GDM1 (cell line): ENCODE results near the gene DCTD.

Source experiments
- DNase-seq: peaks from one replicate; lab custom pipeline; 2025; lab: John Stamatoyannopoulos, UW

Gene DCTD

DNA sequence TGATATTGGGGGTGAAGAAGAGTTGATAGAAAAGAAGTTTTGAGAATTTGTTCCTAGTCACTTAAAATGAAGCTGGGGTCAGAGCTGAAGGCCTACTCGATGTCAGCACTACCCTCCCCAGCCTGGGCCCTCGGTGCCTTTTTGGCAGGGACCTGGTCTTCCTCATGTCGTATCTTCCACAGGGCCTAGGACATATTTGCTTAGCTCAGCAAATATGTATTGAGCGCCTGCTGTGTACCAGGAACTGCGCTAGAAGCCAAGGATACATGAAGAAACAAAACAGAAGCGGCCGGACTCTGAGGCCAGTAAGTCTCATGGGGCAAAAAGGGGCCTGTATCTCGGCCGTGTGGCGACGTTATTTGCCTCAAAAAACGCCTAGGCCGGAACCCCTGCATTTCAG is 44.3 kb downstream of the DCTD start:
- DNase-seq, result no peak

- DNase-seq, result no peak
These were observed 45.6 kb downstream of the DCTD start for GRCh38 chr4:182871616-182872015.

DNA sequence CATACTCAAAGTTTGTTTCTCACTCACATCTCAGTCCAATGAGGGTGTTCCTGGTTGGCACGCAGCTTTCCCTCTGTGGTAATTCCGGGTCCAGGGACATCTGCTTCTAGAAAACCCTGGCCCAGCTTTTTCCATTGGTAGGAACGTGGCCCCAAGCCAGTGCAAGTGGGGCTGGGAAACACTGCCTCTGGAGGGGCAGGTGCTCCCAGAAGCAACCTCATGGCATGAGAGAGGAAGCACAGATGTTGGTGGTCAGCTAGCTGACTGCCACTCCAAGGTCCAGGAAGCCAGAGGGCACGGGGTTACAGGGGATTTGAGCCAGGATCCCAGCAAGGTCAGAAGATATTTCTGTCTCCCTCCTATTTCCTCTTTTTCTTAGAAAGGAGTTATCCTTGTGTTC is 47.5 kb downstream of the DCTD start:
- DNase-seq, result no peak

DNA sequence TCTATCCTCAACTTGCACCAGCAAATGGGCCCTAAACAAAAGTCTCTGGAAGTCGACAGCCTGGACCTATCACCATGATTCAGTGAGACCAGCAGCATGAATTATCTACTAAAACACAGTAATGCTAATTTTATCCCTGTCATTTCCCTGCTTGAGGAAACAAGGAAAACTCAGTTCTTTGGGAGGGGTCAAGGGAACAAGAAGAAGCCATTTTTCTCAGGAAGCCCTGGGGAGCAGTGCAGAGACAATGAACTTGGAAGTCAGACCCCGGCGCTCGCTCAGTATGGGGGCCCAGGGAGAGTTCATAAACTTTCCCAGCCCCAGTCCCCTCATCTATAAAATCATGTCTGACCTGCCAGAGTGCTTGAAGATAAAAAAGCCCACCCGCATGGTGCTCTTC is 50.4 kb downstream of the DCTD start:
- DNase-seq, result no peak

DNA sequence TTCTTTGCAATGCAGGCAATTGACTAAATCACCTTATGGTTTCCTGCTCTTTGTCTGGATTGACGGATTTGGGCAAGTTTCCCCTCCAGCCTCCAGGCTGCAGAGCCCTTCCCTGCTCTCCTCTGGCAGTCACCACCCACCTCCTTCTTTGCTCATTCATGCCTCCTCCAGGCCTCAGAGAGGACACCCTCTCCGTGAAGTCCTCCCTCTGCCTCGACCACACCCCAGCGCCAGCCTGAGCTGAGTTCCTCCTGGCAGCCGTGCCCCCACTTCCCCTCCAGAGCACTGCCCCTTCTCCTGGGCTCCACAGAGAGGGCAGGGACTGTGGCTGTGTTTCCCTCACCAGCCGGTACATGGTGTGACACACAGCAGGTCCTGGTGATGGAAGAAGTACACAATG is 53.7 kb downstream of the DCTD start:
- no peak for DNase-seq

DNA sequence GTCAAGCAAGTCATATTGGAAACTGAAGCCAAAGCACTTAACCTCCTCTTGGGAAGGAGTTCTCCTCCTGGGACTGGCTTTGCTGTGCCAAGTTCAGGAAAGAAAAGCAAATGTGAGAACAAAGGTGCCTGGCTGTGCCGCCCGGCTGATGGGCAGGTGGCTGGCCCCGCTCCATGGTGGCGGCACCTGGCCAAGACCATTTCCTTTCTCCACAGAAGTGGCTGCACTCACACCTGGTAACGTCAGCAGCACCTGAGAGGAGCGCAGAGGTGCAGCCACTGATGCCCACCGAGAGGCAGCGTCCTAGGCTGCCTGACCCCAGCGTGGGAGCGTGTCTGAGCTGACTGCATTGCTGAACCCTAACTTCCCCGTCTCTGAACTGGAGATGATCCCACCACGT is 54.3 kb downstream of the DCTD start:
- no peak for DNase-seq

- no peak for DNase-seq
These were observed 54.9 kb downstream of the DCTD start for GRCh38 chr4:182862141-182862875.

DNA sequence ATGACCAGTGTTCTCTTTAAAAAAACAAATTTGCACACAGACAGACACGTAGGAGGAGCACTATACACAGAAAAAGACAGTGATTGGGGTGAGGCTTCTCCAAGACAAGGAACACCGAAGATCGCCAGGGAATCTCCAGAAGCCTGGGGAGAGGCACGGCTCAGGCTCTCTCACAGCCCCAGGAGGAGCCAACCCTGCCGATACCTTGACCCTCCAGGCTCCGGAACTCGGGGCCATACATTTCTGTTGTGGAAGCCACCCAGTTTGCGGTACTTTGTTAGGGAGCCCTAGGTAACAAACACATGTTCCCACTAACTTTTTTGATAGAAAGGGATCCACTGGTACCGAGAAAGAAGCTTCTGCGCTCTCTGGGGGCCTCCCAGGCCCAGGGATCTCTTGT is 55.8 kb downstream of the DCTD start:
- no peak for DNase-seq

GRCh38 chr4:182859730-182860129 is 57.5 kb downstream of the DCTD start:
- DNase-seq, result no peak

DNA sequence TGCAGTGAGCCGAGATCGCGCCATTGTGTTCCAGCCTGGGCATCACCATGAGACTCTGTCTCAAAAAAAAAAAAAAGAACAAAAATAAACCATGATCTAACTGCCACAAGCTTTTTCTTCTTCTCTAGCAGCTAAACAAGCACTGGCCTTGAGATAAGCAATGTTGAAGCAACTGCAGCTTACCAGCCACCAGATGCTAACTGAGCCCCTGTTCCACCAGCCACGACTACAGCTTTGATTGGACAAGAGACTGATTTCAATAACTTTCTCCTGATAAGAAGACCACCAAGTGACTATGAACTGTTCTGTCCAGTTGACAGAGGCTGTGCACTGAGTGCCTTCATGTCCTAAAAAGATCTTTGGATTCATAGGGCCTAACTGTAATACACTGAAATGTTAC is 58.5 kb downstream of the DCTD start:
- no peak for DNase-seq

DNA sequence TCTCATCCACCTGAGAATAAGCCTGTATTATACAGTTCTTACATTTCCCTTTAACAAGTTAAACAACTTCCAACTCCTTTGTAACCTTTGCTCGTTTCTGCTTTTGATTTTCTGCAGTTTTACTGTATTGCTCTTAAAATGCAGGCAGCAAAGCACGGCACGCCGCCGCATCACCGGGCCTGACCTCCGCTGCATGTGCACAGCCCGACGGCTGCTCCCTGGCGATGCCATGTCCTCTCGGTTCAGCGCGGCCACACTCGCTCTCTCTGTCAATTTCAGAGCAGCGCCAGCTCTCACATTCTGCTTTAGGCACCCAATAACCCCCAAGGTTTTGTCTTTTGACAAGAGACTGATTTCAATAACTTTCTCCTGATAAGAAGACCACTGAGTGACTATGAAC is 60.3 kb downstream of the DCTD start:
- no peak for DNase-seq

- no peak for DNase-seq
These were observed 61.3 kb downstream of the DCTD start for GRCh38 chr4:182855877-182856276.

DNA sequence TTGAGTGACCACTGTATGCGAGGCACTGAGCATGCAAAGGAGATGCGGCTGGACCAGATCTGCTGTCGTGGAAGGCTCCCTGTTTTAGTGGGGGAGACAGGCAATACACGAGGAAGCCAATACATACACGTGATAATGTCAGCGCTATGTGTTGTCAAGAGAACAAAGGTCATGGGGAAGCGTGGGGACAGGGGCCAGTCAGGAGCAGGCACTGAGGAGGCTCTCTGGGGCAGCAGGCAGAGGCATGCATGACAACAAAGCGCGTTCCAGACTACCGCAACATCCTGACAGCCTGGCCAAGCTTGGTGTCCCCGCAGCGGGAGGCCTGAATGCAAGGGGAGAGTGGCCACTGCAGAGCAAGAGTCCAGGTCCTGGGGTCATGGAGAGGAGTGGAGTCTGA is 61.9 kb downstream of the DCTD start:
- DNase-seq, result no peak

DNA sequence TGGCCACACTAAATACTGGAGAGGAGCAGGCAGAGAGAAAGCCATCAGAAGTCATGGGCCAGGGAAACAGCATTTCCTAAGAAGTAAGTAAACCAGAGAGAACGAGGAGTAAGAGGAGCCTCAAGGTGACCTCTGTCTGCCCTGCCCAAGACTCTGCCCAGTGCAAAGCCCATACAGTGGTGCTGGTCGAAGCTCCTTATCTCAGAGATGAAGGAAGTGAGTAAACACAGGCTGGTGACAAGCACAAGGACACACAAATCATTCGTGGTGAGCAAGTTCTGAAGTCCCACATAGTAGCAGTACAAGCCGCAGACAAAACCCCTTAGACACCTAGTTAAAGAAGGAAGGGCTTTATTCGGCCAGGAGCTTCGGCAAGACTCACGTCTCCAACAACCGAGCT is 62.7 kb downstream of the DCTD start:
- DNase-seq, result no peak

DNA sequence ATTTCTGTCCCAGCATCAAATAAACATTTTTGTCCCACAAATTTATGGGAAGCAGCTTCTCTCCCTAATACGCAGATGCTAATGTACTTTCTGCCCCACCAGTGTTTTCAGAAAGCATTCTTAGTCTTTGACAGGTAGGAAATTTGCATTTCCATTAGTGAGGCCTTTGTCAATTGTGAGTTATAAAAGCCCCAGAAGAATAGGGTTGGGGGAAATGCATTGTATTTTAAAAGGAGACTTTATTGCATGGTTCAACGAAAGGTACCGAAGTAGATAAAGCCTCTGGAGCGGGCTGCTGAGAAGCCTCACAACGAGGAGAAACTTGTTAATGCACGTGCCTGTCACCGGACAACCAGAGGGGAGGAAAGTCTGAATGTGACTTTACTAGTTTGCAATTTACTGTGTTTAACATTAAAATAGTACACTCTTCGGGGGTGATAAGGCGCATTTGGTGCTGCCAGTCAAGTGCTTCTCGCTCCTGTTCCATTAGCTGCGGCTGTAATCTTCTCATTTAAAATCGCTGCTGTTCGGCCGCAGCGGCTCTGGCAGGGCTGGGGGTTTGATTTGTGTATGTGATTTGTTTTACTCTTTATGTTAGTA is 63.4 kb downstream of the DCTD start:
- no peak for DNase-seq

- DNase-seq, result no peak
These were observed 68.5 kb downstream of the DCTD start for GRCh38 chr4:182848685-182849084.

DNA sequence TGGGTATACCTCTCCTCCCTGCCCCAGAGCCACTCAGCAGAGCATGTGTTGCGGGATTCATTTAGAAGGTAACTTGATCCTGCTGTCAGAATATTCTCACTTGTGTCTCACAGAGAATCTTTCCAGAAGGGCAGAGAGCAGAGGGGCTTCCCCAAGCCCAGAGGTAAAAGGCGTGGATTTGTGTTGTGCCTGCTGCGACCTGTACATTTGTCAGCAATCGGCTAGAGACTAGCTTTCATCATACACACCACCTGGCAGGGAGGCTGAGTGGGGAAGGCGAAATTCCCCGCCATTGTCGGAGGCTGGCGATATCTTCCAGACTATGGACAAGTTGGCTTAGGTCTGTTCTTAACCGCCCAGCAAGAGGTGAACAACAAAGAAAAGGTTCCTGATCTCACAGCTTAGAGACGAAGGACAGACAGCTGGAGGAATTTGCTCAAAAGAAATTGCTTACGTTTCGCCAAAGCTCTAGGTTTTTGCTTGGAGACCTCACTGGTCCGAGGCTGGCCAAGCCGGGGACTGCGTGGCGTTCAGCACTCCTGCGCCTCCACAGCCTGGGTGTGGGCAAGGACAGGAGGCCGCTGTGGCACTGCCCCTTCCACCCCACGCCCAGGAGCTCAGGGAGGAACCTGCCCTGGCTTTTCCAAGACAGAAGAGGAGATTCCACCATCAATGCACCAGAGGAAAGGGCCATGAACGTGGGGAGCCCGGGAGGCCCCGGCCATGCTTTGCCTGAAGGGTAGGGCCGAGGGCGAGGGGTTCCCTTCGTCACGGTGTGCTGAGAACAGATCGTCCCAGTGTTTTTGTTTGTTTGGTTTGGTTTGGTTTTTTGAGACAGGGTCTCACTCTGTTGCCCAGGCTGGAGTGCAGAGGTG is 69.4 kb downstream of the DCTD start:
- no peak for DNase-seq

DNA sequence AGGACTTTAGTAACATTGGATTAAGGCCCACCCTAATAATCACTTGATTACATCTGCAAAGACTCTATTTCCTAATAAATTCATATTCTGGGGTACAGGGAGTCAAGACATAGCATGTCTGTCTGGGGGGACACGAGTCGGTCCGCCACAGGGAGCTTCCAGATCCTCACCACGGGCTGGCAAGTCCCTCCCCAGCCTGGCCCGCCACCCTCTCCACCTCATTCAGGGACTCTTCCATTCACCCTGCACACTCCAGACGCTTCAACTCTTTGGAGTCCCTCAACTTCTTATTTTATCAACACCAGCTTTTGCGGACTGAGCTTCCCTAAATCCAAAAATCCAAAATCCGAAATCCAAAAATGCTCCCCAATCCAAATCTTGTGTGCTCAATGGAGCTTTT is 71.2 kb downstream of the DCTD start:
- DNase-seq, result no peak

GRCh38 chr4:182845618-182846017 is 71.6 kb downstream of the DCTD start:
- no peak for DNase-seq

DNA sequence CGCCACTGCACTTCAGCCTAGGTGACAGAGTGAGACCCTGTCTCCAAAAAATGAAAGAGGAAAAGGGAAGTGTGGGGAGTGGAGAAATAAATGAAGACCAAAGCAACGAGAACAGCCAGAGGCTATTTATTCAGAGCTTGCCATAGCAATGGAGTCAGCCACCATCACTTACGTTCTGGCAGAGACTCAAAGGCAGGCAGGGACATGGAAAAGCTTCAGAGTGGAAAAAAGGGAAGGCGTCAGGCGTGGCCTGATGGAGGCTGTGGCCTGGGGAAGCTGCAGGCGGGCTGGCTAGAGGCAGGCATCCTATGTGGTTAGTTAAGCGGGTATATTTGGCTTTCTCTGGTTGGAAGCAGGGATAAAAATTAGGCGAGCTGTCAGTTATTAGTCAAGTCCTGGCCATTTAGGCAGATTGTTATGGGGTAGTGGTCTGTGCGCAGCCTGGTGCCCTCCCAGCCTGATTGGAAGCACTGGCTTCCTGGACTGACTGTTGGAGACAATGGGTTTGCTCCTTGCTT is 73.3 kb downstream of the DCTD start:
- no peak for DNase-seq

GRCh38 chr4:182842759-182843390 is 74.3 kb downstream of the DCTD start:
- DNase-seq, result no peak

DNA sequence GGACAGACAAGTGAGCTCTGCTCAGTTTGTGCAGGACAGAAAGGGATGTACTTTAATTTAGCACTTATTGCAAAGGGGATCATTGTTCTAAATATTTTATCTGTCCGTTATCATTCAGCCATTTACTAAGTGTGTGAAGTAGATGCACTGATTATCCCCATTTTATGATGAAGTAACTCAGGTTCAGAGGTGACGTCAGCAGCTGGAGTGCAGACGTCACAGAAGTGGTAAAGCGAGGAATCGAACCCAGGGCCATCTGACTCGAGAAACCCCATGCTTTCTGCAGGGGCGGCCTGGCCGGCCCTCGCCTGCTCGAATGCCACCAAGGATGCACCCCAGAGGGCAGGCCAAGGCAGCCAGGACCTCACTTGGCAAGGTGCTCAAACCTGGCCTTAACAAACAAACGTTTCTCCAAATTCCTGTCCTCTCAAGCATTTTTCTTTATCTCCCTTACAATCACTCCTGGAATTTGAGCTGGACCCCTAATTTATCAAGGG is 75.0 kb downstream of the DCTD start:
- no peak for DNase-seq
